ENCODE results near the gene LOXL1. TPM values are rescaled to one million over a fixed set of nuclear protein-coding genes. Genes with fewer than 3 reads are reported as not detected.

LOXL1 gene
- total and polyA plus RNA-seq, 2 of the 13 experiments (the other 11 are each of a cell fraction or from before 2014, with no cell fraction given): 0.51 to 1.3 TPM

GRCh38 chr15:73972984-73973682 is 46.9 kb downstream of the LOXL1 start (continued):
- TF ChIP-seq ZNF281 (CRISPR knock-in tag; IDR thresholded peaks at IDR 0.05; ENCODE audit: borderline replicate concordance): no peak
- no peak for TF ChIP-seq ZNF766 (CRISPR knock-in tag; IDR thresholded peaks at IDR 0.05; ENCODE audit: borderline replicate concordance)
- no peak for TF ChIP-seq RFXANK (CRISPR knock-in tag; IDR thresholded peaks at IDR 0.05)
- no peak for TF ChIP-seq IKZF4 (CRISPR knock-in tag; IDR thresholded peaks at IDR 0.05; ENCODE audit: borderline replicate concordance, low read depth, not compliant biosample characterization)
- no peak for TF ChIP-seq ZNF691 (CRISPR knock-in tag; IDR thresholded peaks at IDR 0.05; ENCODE audit: borderline replicate concordance, low read depth)
- no peak for TF ChIP-seq FIP1L1 (IDR thresholded peaks at IDR 0.05; ENCODE audit: borderline replicate concordance, insufficient read depth, low read depth, low read length)
- no peak for TF ChIP-seq BORCS8-MEF2B (CRISPR knock-in tag; IDR thresholded peaks at IDR 0.05)
- no peak for TF ChIP-seq ZNF788 (CRISPR knock-in tag; IDR thresholded peaks at IDR 0.05; ENCODE audit: borderline replicate concordance)
- no peak for TF ChIP-seq NFYB (CRISPR knock-in tag; IDR thresholded peaks at IDR 0.05)
- TF ChIP-seq, protein P1, sequence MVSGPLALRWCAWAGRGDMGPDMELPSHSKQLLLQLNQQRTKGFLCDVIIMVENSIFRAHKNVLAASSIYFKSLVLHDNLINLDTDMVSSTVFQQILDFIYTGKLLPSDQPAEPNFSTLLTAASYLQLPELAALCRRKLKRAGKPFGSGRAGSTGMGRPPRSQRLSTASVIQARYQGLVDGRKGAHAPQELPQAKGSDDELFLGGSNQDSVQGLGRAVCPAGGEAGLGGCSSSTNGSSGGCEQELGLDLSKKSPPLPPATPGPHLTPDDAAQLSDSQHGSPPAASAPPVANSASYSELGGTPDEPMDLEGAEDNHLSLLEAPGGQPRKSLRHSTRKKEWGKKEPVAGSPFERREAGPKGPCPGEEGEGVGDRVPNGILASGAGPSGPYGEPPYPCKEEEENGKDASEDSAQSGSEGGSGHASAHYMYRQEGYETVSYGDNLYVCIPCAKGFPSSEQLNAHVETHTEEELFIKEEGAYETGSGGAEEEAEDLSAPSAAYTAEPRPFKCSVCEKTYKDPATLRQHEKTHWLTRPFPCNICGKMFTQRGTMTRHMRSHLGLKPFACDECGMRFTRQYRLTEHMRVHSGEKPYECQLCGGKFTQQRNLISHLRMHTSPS (CRISPR knock-in tag; IDR thresholded peaks at IDR 0.05; ENCODE audit: low read depth): no peak
- TF ChIP-seq ZNF205 (CRISPR knock-in tag; IDR thresholded peaks at IDR 0.05): no peak
- peak; percentile 35; the same call in 1 of the 2 replicates for TF ChIP-seq SAP130 (CRISPR knock-in tag; IDR thresholded peaks at IDR 0.05; ENCODE audit: low read depth)
- no peak for TF ChIP-seq SMAD9 (CRISPR knock-in tag; IDR thresholded peaks at IDR 0.05)
- TF ChIP-seq EED (CRISPR knock-in tag; IDR thresholded peaks at IDR 0.05): no peak
- peak; percentile 31 for TF ChIP-seq ZNF781 (CRISPR knock-in tag; IDR thresholded peaks at IDR 0.05; ENCODE audit: borderline replicate concordance, not compliant biosample characterization)
- TF ChIP-seq NR3C1 (CRISPR knock-in tag; IDR thresholded peaks at IDR 0.05): no peak
- no peak for TF ChIP-seq FOXA1 (IDR thresholded peaks at IDR 0.05)
- no peak for TF ChIP-seq FOXA1 (CRISPR knock-in tag; IDR thresholded peaks at IDR 0.05)
- no peak for TF ChIP-seq KMT2B (CRISPR knock-in tag; IDR thresholded peaks at IDR 0.05)
- no peak for TF ChIP-seq CHCHD3 (CRISPR knock-in tag; IDR thresholded peaks at IDR 0.05)
- no peak for TF ChIP-seq ZSCAN22 (CRISPR knock-in tag; IDR thresholded peaks at IDR 0.05)
- TF ChIP-seq ELF3 (CRISPR knock-in tag; IDR thresholded peaks at IDR 0.05): 0 out of 2 replicates have a peak, but pooled peaks have one; percentile 23
- TF ChIP-seq ZFYVE20 (CRISPR knock-in tag; IDR thresholded peaks at IDR 0.05; ENCODE audit: borderline replicate concordance, low read depth): no peak
- no peak for TF ChIP-seq ZNF414 (CRISPR knock-in tag; IDR thresholded peaks at IDR 0.05)
- TF ChIP-seq ZZZ3 (CRISPR knock-in tag; IDR thresholded peaks at IDR 0.05; ENCODE audit: borderline replicate concordance): no peak
- TF ChIP-seq LCORL (IDR thresholded peaks at IDR 0.05): no peak
- no peak for TF ChIP-seq LCORL (CRISPR knock-in tag; IDR thresholded peaks at IDR 0.05)
